HepG2 (cell line): ENCODE measurements around the gene KANTR. TPM values are rescaled to one million over a fixed set of nuclear protein-coding genes. Genes with fewer than 3 reads are reported as not detected.

Experiments used
- ARHGAP35 ChIP-seq: sonication (generic); formaldehyde crosslinking; IDR thresholded peaks from 2 replicates; pipeline ENCODE4 v1.9.0; 2022; ENCODE audit warnings: mild to moderate bottlenecking, inconsistent platforms, moderate library complexity, missing genetic modification reagents, borderline replicate concordance
- BRCA1 ChIP-seq: sonication (generic); formaldehyde crosslinking; IDR thresholded peaks from 2 replicates; pipeline ENCODE4 v1.4.0; 2020; ENCODE audit warnings: missing genetic modification reagents
- FOSL2 ChIP-seq: sonication (generic); formaldehyde crosslinking; IDR thresholded peaks from 2 replicates; pipeline ENCODE4 v1.4.0; 2020; ENCODE audit warnings: missing genetic modification reagents
- IKZF4 ChIP-seq: sonication (generic); formaldehyde crosslinking; IDR thresholded peaks from 2 replicates; pipeline ENCODE4 v1.5.1; 2020; ENCODE audit warnings: borderline replicate concordance, mild to moderate bottlenecking, low read depth, missing genetic modification reagents; ENCODE audit errors: not compliant biosample characterization
- JUND ChIP-seq: sonication (generic); formaldehyde crosslinking; IDR thresholded peaks from 2 replicates; pipeline ENCODE4 v1.8.0; 2022; ENCODE audit warnings: mild to moderate bottlenecking, missing genetic modification reagents
- MAFF ChIP-seq: IDR thresholded peaks from 2 replicates; pipeline ENCODE4 v1.6.1; 2011; ENCODE audit warnings: low read depth, low read length, improper control_type of control experiment
- MTF2 ChIP-seq: sonication (generic); formaldehyde crosslinking; IDR thresholded peaks from 2 replicates; pipeline ENCODE4 v1.5.0; 2020; ENCODE audit warnings: missing genetic modification reagents, borderline replicate concordance
- SOX13 ChIP-seq, 3 experiments: fragments of 450-650 bp in 1 of 3; sonication (generic) in 1 of 3; formaldehyde crosslinking in 1 of 3; IDR thresholded peaks in 2 of 3; conservative IDR thresholded peaks in 1 of 3; 2 replicates each; pipeline versions ENCODE4 v1.5.0 to v1.6.1; 2016 to 2020; ENCODE audit warnings: antibody characterized with exemption in 1 of 3, mild to moderate bottlenecking in 1 of 3, missing compliant biosample characterization in 1 of 3, missing genetic modification reagents in 1 of 3, moderate library complexity in 1 of 3
- SP2 ChIP-seq: sonication (generic); formaldehyde crosslinking; IDR thresholded peaks from 2 replicates; pipeline ENCODE4 v1.5.1; 2020; ENCODE audit warnings: mild to moderate bottlenecking, missing genetic modification reagents
- ZBTB3 ChIP-seq: sonication (generic); formaldehyde crosslinking; IDR thresholded peaks from 2 replicates; pipeline ENCODE4 v1.4.0; 2020; ENCODE audit warnings: low read depth, mild to moderate bottlenecking, moderate library complexity, missing genetic modification reagents, borderline replicate concordance
- ZKSCAN1 ChIP-seq: fragments of 150-350 bp; IDR thresholded peaks from 2 replicates; pipeline ENCODE4 v1.6.1; 2014; ENCODE audit warnings: low read length
- ZNF124 ChIP-seq: sonication (generic); formaldehyde crosslinking; IDR thresholded peaks from 2 replicates; pipeline ENCODE4 v1.4.0; 2020; ENCODE audit warnings: missing genetic modification reagents
- ZNF225 ChIP-seq: sonication (generic); formaldehyde crosslinking; IDR thresholded peaks from 2 replicates; pipeline ENCODE4 v1.4.0; 2020; ENCODE audit warnings: mild to moderate bottlenecking, missing genetic modification reagents
- ZNF510 ChIP-seq: sonication (generic); formaldehyde crosslinking; IDR thresholded peaks from 2 replicates; pipeline ENCODE4 v1.4.0; 2020; ENCODE audit warnings: low read depth, mild to moderate bottlenecking, missing genetic modification reagents
- ZNF7 ChIP-seq: IDR thresholded peaks from 2 replicates; pipeline ENCODE4 v1.6.1; 2016; ENCODE audit warnings: missing biosample characterization, missing genetic modification reagents
- polyA plus RNA-seq, 8 experiments: library from polyadenylated mRNA; depleted of rRNA in 3 of 8; stranded (reverse) in 7 of 8; unstranded in 1 of 8; fragments of >200 nt; fragmentation: Illumina TruSeq in 4 of 8; extraction: Trizol in 4 of 8; gene quantifications; 2 replicates each; pipeline versions ENCODE4 v1.2.1 to v1.2.3, GENCODE V29; 2011 to 2016; ENCODE audit warnings: low read depth in 4 of 8, missing spikeins in 1 of 8, mixed read lengths in 1 of 8; ENCODE audit not compliant: insufficient read depth in 1 of 8
- total RNA-seq, 5 experiments: library from RNA; depleted of rRNA; stranded (reverse); fragments of >200 nt; fragmentation: Illumina TruSeq; extraction: Trizol; gene quantifications; 2 replicates each; pipeline ENCODE4 v1.2.3, GENCODE V29; 2016; ENCODE audit warnings: low read depth in 1 of 5
- TF ChIP-seq, protein P1 (sequence below): sonication (generic); formaldehyde crosslinking; conservative IDR thresholded peaks from 2 replicates; pipeline ENCODE4 v1.8.1; 2023; ENCODE audit warnings: missing genetic modification reagents
- TF ChIP-seq, protein P2 (sequence below): sonication (generic); formaldehyde crosslinking; IDR thresholded peaks from 2 replicates; pipeline ENCODE4 v1.5.0; 2020; ENCODE audit warnings: mild to moderate bottlenecking, missing genetic modification reagents, moderate library complexity
- TF ChIP-seq, protein P3 (sequence below): sonication (generic); formaldehyde crosslinking; IDR thresholded peaks from 2 replicates; pipeline ENCODE4 v1.5.0; 2020; ENCODE audit warnings: mild to moderate bottlenecking, missing genetic modification reagents, borderline replicate concordance

KANTR gene
- total and polyA plus RNA-seq, 2 of the 13 experiments (the other 11 are each of a cell fraction or from before 2014, with no cell fraction given) = 4.4 to 9.0 TPM

DNA sequence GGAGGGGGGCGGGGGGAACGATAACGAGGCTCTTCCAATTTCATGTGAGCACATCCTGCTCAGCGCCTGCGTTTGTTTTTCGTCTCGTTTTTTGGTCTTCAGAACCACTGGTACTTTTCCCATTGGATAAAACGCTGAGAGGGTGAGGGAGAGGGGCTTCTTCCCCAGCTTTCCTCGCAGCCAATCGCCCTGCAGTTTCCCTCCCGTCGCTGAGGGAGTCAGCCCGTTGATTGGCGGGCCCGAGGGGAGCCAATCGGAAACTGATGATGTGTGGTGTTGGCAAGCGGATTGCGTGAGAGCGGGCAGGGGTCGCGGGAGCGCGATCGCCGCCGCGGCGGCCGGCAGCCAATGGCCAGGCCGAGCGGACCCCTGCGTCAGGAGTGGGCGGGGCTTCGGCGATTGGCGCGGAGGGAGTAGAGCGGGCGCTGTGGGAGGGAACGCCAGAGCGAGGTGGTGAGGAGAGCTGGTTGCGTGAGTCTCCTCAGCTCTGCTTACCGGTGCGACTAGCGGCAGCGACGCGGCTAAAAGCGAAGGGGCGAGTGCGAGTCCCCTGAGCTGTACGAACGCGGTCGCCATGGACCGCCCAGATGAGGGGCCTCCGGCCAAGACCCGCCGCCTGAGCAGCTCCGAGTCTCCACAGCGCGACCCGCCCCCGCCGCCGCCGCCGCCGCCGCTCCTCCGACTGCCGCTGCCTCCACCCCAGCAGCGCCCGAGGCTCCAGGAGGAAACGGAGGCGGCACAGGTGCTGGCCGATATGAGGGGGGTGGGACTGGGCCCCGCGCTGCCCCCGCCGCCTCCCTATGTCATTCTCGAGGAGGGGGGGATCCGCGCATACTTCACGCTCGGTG is 11.8 kb upstream of the KANTR start, which contains the start of gene TSPYL2 (continued):
- TF ChIP-seq, protein P1, sequence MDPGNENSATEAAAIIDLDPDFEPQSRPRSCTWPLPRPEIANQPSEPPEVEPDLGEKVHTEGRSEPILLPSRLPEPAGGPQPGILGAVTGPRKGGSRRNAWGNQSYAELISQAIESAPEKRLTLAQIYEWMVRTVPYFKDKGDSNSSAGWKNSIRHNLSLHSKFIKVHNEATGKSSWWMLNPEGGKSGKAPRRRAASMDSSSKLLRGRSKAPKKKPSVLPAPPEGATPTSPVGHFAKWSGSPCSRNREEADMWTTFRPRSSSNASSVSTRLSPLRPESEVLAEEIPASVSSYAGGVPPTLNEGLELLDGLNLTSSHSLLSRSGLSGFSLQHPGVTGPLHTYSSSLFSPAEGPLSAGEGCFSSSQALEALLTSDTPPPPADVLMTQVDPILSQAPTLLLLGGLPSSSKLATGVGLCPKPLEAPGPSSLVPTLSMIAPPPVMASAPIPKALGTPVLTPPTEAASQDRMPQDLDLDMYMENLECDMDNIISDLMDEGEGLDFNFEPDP (CRISPR knock-in tag) = no peak
- TF ChIP-seq SOX13 (IDR thresholded peaks at IDR 0.05) (no peak), SOX13 (CRISPR knock-in tag; conservative IDR thresholded peaks at IDR 0.05 in 1 of 2, IDR thresholded peaks at IDR 0.05 in 1 of 2) (no peak), MTF2 (CRISPR knock-in tag) (no peak), ZNF510 (CRISPR knock-in tag) (no peak), ZNF225 (no peak), JUND (no peak), IKZF4 (CRISPR knock-in tag) (no peak), SP2 (peak; percentile 71), ZNF124 (CRISPR knock-in tag) (no peak), ZNF7 (no peak), FOSL2 (CRISPR knock-in tag) (no peak), BRCA1 (no peak), ZKSCAN1 (no peak), ZBTB3 (CRISPR knock-in tag) (no peak), MAFF (no peak), ARHGAP35 (CRISPR knock-in tag) (no peak)
- TF ChIP-seq, protein P2, sequence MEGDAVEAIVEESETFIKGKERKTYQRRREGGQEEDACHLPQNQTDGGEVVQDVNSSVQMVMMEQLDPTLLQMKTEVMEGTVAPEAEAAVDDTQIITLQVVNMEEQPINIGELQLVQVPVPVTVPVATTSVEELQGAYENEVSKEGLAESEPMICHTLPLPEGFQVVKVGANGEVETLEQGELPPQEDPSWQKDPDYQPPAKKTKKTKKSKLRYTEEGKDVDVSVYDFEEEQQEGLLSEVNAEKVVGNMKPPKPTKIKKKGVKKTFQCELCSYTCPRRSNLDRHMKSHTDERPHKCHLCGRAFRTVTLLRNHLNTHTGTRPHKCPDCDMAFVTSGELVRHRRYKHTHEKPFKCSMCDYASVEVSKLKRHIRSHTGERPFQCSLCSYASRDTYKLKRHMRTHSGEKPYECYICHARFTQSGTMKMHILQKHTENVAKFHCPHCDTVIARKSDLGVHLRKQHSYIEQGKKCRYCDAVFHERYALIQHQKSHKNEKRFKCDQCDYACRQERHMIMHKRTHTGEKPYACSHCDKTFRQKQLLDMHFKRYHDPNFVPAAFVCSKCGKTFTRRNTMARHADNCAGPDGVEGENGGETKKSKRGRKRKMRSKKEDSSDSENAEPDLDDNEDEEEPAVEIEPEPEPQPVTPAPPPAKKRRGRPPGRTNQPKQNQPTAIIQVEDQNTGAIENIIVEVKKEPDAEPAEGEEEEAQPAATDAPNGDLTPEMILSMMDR (CRISPR knock-in tag) = 0 out of 2 replicates have a peak, but pooled peaks have one; percentile 5
- TF ChIP-seq, protein P3, sequence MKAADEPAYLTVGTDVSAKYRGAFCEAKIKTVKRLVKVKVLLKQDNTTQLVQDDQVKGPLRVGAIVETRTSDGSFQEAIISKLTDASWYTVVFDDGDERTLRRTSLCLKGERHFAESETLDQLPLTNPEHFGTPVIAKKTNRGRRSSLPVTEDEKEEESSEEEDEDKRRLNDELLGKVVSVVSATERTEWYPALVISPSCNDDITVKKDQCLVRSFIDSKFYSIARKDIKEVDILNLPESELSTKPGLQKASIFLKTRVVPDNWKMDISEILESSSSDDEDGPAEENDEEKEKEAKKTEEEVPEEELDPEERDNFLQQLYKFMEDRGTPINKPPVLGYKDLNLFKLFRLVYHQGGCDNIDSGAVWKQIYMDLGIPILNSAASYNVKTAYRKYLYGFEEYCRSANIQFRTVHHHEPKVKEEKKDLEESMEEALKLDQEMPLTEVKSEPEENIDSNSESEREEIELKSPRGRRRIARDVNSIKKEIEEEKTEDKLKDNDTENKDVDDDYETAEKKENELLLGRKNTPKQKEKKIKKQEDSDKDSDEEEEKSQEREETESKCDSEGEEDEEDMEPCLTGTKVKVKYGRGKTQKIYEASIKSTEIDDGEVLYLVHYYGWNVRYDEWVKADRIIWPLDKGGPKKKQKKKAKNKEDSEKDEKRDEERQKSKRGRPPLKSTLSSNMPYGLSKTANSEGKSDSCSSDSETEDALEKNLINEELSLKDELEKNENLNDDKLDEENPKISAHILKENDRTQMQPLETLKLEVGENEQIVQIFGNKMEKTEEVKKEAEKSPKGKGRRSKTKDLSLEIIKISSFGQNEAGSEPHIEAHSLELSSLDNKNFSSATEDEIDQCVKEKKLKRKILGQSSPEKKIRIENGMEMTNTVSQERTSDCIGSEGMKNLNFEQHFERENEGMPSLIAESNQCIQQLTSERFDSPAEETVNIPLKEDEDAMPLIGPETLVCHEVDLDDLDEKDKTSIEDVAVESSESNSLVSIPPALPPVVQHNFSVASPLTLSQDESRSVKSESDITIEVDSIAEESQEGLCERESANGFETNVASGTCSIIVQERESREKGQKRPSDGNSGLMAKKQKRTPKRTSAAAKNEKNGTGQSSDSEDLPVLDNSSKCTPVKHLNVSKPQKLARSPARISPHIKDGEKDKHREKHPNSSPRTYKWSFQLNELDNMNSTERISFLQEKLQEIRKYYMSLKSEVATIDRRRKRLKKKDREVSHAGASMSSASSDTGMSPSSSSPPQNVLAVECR (CRISPR knock-in tag) = peak; percentile 87; the same call in 1 of the 2 replicates
